IMR-90 (cell line): ENCODE measurements around the gene SLC39A2. TPM values are rescaled to one million over a fixed set of nuclear protein-coding genes. Genes with fewer than 3 reads are reported as not detected.
"Not testable (repeated sequence)": the region's sequence is repeated elsewhere in the genome, so short reads cannot be mapped to it uniquely, and the experiment has no call there.

ENCODE experiments used
- ATAC-seq: fragments of 200-7000 bp; cut with Tn5 transposase; 2 replicates; pipeline ENCODE4 v1.9.1; 2020; ENCODE audit warnings: low read depth, mild to moderate bottlenecking, moderate library complexity
- BruUV-seq: library from RNA; stranded (reverse); fragments of 400-500 nt; replicated peaks from 2 replicates; lab custom pipeline; 2021; lab: Mats Ljungman, UMichigan
- CTCF ChIA-PET: fragments of 300-600 bp; formaldehyde crosslinking; extraction: SDS; loops from one replicate; lab custom pipeline; 2021; ENCODE audit warnings: antibody characterized with exemption; lab: Yijun Ruan, JAX
- POLR2A ChIA-PET: fragments of 300-600 bp; sonication (Branson Sonifier 250); formaldehyde crosslinking; loops from one replicate; lab custom pipeline; 2022; ENCODE audit warnings: antibody characterized with exemption; ENCODE audit not compliant: unreplicated experiment; lab: Charles Lee
- DNase-seq: peaks from one replicate; pipeline ENCODE4 v3.0.0; 2013
- H2AFZ ChIP-seq: replicated peaks from 2 replicates; pipeline ENCODE3; 2013; ENCODE audit warnings: low read length, mild to moderate bottlenecking; ENCODE audit not compliant: poor library complexity
- H2AK5ac ChIP-seq: 2 replicates; pipeline ENCODE4 v1.6.1; 2013; ENCODE audit warnings: low read depth, low read length, inconsistent platforms
- H2AK9ac ChIP-seq: replicated peaks from 2 replicates; pipeline ENCODE3; 2013; ENCODE audit warnings: mild to moderate bottlenecking, low read depth, low read length, moderate library complexity; ENCODE audit not compliant: poor library complexity
- H2BK120ac ChIP-seq: 2 replicates; pipeline ENCODE4 v1.6.1; 2013; ENCODE audit warnings: low read depth, low read length, inconsistent platforms
- H2BK15ac ChIP-seq: 3 replicates; pipeline ENCODE4 v1.6.1; 2013; ENCODE audit warnings: low read depth, low read length, inconsistent platforms
- H2BK20ac ChIP-seq: 2 replicates; pipeline ENCODE4 v1.6.1; 2013; ENCODE audit warnings: low read depth, mild to moderate bottlenecking, inconsistent platforms, low read length, moderate library complexity
- H2BK5ac ChIP-seq: 2 replicates; pipeline ENCODE4 v1.6.1; 2013; ENCODE audit warnings: mild to moderate bottlenecking, low read depth, low read length, inconsistent platforms; ENCODE audit not compliant: poor library complexity, severe bottlenecking
- H3K14ac ChIP-seq: replicated peaks from 2 replicates; pipeline ENCODE4 v1.6.1; 2013; ENCODE audit warnings: low read depth, low read length, inconsistent platforms
- H3K18ac ChIP-seq: 2 replicates; pipeline ENCODE4 v1.6.1; 2013; ENCODE audit warnings: low read depth, low read length, control low read depth
- H3K23ac ChIP-seq: 2 replicates; pipeline ENCODE4 v1.6.1; 2013; ENCODE audit warnings: low read depth, low read length, inconsistent platforms
- H3K27ac ChIP-seq: 2 replicates; pipeline ENCODE4 v1.5.1; 2013; ENCODE audit warnings: mild to moderate bottlenecking, control low read depth, low read length; ENCODE audit not compliant: insufficient read depth
- H3K27me3 ChIP-seq: 2 replicates; pipeline ENCODE4 v1.6.1; 2013; ENCODE audit warnings: low read length; ENCODE audit not compliant: control insufficient read depth, insufficient read depth
- H3K36me3 ChIP-seq: 2 replicates; pipeline ENCODE4 v1.6.1; 2013; ENCODE audit warnings: low read length, mixed read lengths; ENCODE audit not compliant: control insufficient read depth, insufficient read depth
- H3K4ac ChIP-seq: 2 replicates; pipeline ENCODE4 v1.6.1; 2013; ENCODE audit warnings: low read depth, low read length, inconsistent platforms
- H3K4me1 ChIP-seq: 2 replicates; pipeline ENCODE4 v1.6.1; 2013; ENCODE audit warnings: low read length, mixed read lengths; ENCODE audit not compliant: control insufficient read depth, insufficient read depth
- H3K4me2 ChIP-seq: 2 replicates; pipeline ENCODE4 v1.6.1; 2013; ENCODE audit warnings: low read depth, mild to moderate bottlenecking, control low read depth, low read length, moderate library complexity
- H3K4me3 ChIP-seq: 2 replicates; pipeline ENCODE4 v1.5.1; 2013; ENCODE audit warnings: low read depth, mild to moderate bottlenecking, control low read depth, low read length, moderate library complexity; ENCODE audit not compliant: insufficient read depth
- H3K56ac ChIP-seq: 2 replicates; pipeline ENCODE4 v1.6.1; 2013; ENCODE audit warnings: low read length, inconsistent platforms; ENCODE audit not compliant: insufficient read depth; ENCODE audit errors: extremely low read depth
- H3K79me1 ChIP-seq, 2 experiments: 2 replicates each; pipeline ENCODE4 v1.6.1; 2013; ENCODE audit warnings: low read length in 2 of 2, inconsistent platforms in 1 of 2, low read depth in 1 of 2
- H3K9ac ChIP-seq: 2 replicates; pipeline ENCODE4 v1.6.1; 2013; ENCODE audit warnings: low read depth, low read length, control low read depth
- H3K9me1 ChIP-seq: 2 replicates; pipeline ENCODE4 v1.6.1; 2013; ENCODE audit warnings: low read length, inconsistent platforms; ENCODE audit not compliant: insufficient read depth
- H3K9me3 ChIP-seq: 2 replicates; pipeline ENCODE4 v1.6.1; 2013; ENCODE audit warnings: low read length; ENCODE audit not compliant: control insufficient read depth, insufficient read depth
- H4K20me1 ChIP-seq: 2 replicates; pipeline ENCODE4 v1.6.1; 2013; ENCODE audit warnings: low read length, inconsistent platforms; ENCODE audit not compliant: insufficient read depth
- H4K5ac ChIP-seq: 2 replicates; pipeline ENCODE4 v1.6.1; 2013; ENCODE audit warnings: mild to moderate bottlenecking, low read depth, low read length, control low read depth
- H4K8ac ChIP-seq, 2 experiments: 2 replicates each; pipeline ENCODE4 v1.6.1; 2013; ENCODE audit warnings: low read depth in 2 of 2, low read length in 2 of 2, control low read depth in 1 of 2, inconsistent platforms in 1 of 2
- H4K91ac ChIP-seq: 2 replicates; pipeline ENCODE4 v1.6.1; 2013; ENCODE audit warnings: low read depth, low read length, inconsistent platforms; ENCODE audit not compliant: insufficient read depth
- WGBS, 2 experiments: methylation state at CpG; one replicate each; pipeline versions ENCODE4 v1.1.5 to v1.1.7; 2013; ENCODE audit warnings: missing lambda C conversion rate in 2 of 2; ENCODE audit not compliant: insufficient read length in 1 of 2; ENCODE audit errors: extremely low coverage in 2 of 2; 5-methylcytosine and 5-hydroxymethylcytosine counted together
- dilution Hi-C: fragments of 300-500 bp; cut with HindIII; formaldehyde crosslinking; loops from one replicate; pipeline ENCODE4 v1.14.3; 2018; ENCODE audit warnings: low sequenced_read_pairs; ENCODE audit not compliant: unreplicated experiment
- in situ Hi-C: fragments of 300-500 bp; cut with MboI; formaldehyde crosslinking; loops from 3 replicates; pipeline ENCODE4 v1.14.3; 2019; ENCODE audit warnings: low sequenced_read_pairs, inconsistent platforms, mixed read lengths
- intact Hi-C: fragments of 100-400 bp; cut with micrococcal nuclease; formaldehyde crosslinking; loops from 2 replicates; pipeline ENCODE4 v1.10.0; 2022
- polyA plus RNA-seq, 3 experiments: library from polyadenylated mRNA; depleted of rRNA; stranded (reverse); fragments of >200 nt; gene quantifications; 2 replicates each; pipeline ENCODE4 v1.2.3, GENCODE V29; 2012; ENCODE audit warnings: low replicate concordance in 1 of 3
- total RNA-seq: library from RNA; depleted of rRNA; stranded (reverse); fragments of >200 nt; gene quantifications from 2 replicates; pipeline ENCODE4 v1.2.3, GENCODE V29; 2012

The SLC39A2 gene
- total and polyA plus RNA-seq, 2 of the 4 experiments (the other 2 are of a cell fraction) = not detected

GRCh38 chr14:20955538-20955873 is 43.6 kb upstream of the SLC39A2 start:
- ATAC-seq, POLR2A ChIA-PET, BruUV-seq: not testable (repeated sequence)

More at GRCh38 chr14:20955538-20955873, 43.6 kb upstream of the SLC39A2 start:
- H3K79me1 ChIP-seq, H3K4me3 ChIP-seq, H2BK120ac ChIP-seq, H3K18ac ChIP-seq, H3K9me1 ChIP-seq, H3K9ac ChIP-seq, dilution Hi-C loops, H3K56ac ChIP-seq, H2AK5ac ChIP-seq, H3K23ac ChIP-seq, in situ Hi-C loops, H3K4me2 ChIP-seq, H2BK5ac ChIP-seq, H2AK9ac ChIP-seq, H2BK15ac ChIP-seq, H3K36me3 ChIP-seq, H2BK20ac ChIP-seq, H3K4me1 ChIP-seq, H4K91ac ChIP-seq, DNase-seq, H4K5ac ChIP-seq, H2AFZ ChIP-seq, H3K27ac ChIP-seq, H4K8ac ChIP-seq, H3K27me3 ChIP-seq, H3K9me3 ChIP-seq, H3K14ac ChIP-seq, H3K4ac ChIP-seq, intact Hi-C loops, H4K20me1 ChIP-seq: not testable (repeated sequence)
- WGBS, 2 experiments = no CpG with 5 or more reads among the region's 5 CpGs
- CTCF ChIA-PET = interaction anchor here (1.3 kb wide), 1 partner anchor 15 kb away, joined by 3 read pairs; no protein-coding TSS in a partner anchor
